NCI-H748 treated with DMSO at 0.1 percent for 48 hours (cell line): ENCODE data around the gene SEMA3F.
A peak's percentile ranks its signal among the peaks of the same experiment; 100 is the strongest.
"Not testable (repeated sequence)": the region's sequence is repeated elsewhere in the genome, so short reads cannot be mapped to it uniquely, and the experiment has no call there.

Experiments used
- DNase-seq: peaks from one replicate; lab custom pipeline; 2025; lab: John Stamatoyannopoulos, UW

The SEMA3F gene

GRCh38 chr3:50211930-50212329, 56.8 kb downstream of the SEMA3F start:
- DNase-seq, result no peak

GRCh38 chr3:50212502-50212901, 57.4 kb downstream of the SEMA3F start:
- no peak for DNase-seq

GRCh38 chr3:50212971-50213370, 57.8 kb downstream of the SEMA3F start:
- no peak for DNase-seq

- no peak for DNase-seq
Measured at GRCh38 chr3:50213373-50213772, 58.2 kb downstream of the SEMA3F start.

GRCh38 chr3:50214824-50215223, 59.7 kb downstream of the SEMA3F start:
- DNase-seq, result no peak

- no peak for DNase-seq
Measured at GRCh38 chr3:50215529-50215928, 60.4 kb downstream of the SEMA3F start.

- no peak for DNase-seq
Measured at GRCh38 chr3:50217681-50218080, 62.6 kb downstream of the SEMA3F start.

- no peak for DNase-seq
Measured at GRCh38 chr3:50218448-50218847, 63.3 kb downstream of the SEMA3F start.

GRCh38 chr3:50219285-50219684, 64.2 kb downstream of the SEMA3F start:
- no peak for DNase-seq

- no peak for DNase-seq
Measured at GRCh38 chr3:50220109-50220508, 65.0 kb downstream of the SEMA3F start.

GRCh38 chr3:50221051-50221410, 65.9 kb downstream of the SEMA3F start:
- DNase-seq, result no peak

GRCh38 chr3:50221411-50222168, 66.5 kb downstream of the SEMA3F start:
- DNase-seq, result no peak

- DNase-seq, result no peak
Measured at GRCh38 chr3:50222169-50222528, 67.0 kb downstream of the SEMA3F start.

- no peak for DNase-seq
Measured at GRCh38 chr3:50224639-50225038, 69.5 kb downstream of the SEMA3F start.

GRCh38 chr3:50226888-50227389, 71.8 kb downstream of the SEMA3F start:
- no peak for DNase-seq

- DNase-seq, result peak; percentile 66
Measured at GRCh38 chr3:50227390-50228183, 72.5 kb downstream of the SEMA3F start.

GRCh38 chr3:50228184-50228763, 73.2 kb downstream of the SEMA3F start:
- not testable (repeated sequence) for DNase-seq

GRCh38 chr3:50229490-50229889, 74.4 kb downstream of the SEMA3F start:
- no peak for DNase-seq

- no peak for DNase-seq
Measured at GRCh38 chr3:50230104-50230793, 75.1 kb downstream of the SEMA3F start.

- DNase-seq, result no peak
Measured at GRCh38 chr3:50230794-50231125, 75.6 kb downstream of the SEMA3F start.

- no peak for DNase-seq
Measured at GRCh38 chr3:50231581-50231980, 76.5 kb downstream of the SEMA3F start.

GRCh38 chr3:50232303-50232702, 77.2 kb downstream of the SEMA3F start:
- no peak for DNase-seq

- no peak for DNase-seq
Measured at GRCh38 chr3:50233176-50233575, 78.1 kb downstream of the SEMA3F start.
